Stomach (tissue), 9 donors: ENCODE data around the gene CYP46A1. TPM values are rescaled to one million over a fixed set of nuclear protein-coding genes. Genes with fewer than 3 reads are reported as not detected.

ENCODE experiments used
- DNase-seq, 2 donors: peaks; one replicate each; pipeline versions ENCODE4 v3.0.0 to v3.0.0-alpha.2; 2013 to 2019
- H3K27ac ChIP-seq, 5 donors: fragments of 200-600 bp in 4 of 5; sonication (generic) in 4 of 5; one replicate each; pipeline ENCODE4 v1.5.1; 2013 to 2019; ENCODE audit warnings: mild to moderate bottlenecking in 1 of 5, moderate library complexity in 1 of 5
- H3K27me3 ChIP-seq, 3 donors: fragments of 200-600 bp; sonication (generic); one replicate each; pipeline ENCODE4 v1.5.1; 2017 to 2019; ENCODE audit warnings: mixed run types in 1 of 3
- H3K36me3 ChIP-seq, 4 donors: fragments of 200-600 bp; sonication (generic); 1 replicate in 3 of 4; 2 replicates in 1 of 4; pipeline ENCODE4 v1.5.1; 2016 to 2019
- H3K4me1 ChIP-seq, 4 donors: fragments of 200-600 bp; sonication (generic); one replicate each; pipeline ENCODE4 v1.5.1; 2016 to 2019
- H3K4me3 ChIP-seq, 4 donors: fragments of 200-600 bp; sonication (generic) in 3 of 4; one replicate each; pipeline ENCODE4 v1.5.1; 2016 to 2019; ENCODE audit warnings: mild to moderate bottlenecking in 1 of 4
- H3K9me3 ChIP-seq, 4 donors: fragments of 200-600 bp; sonication (generic); one replicate each; pipeline ENCODE4 v1.5.1; 2016 to 2019
- CTCF ChIP-seq, 7 experiments: fragments of 450-650 bp in 4 of 7; fragments of 200-600 bp in 3 of 7; sonication (generic) in 3 of 7; IDR thresholded peaks; one replicate each; pipeline ENCODE4 v1.5.1; 2016 to 2019; ENCODE audit warnings: antibody characterized with exemption in 7 of 7, control low read depth in 2 of 7, mild to moderate bottlenecking in 1 of 7
- EP300 ChIP-seq: sonication (generic); formaldehyde crosslinking; IDR thresholded peaks from one replicate; pipeline ENCODE4 v1.6.1; 2017; ENCODE audit warnings: antibody characterized with exemption
- POLR2A ChIP-seq, 4 donors: fragments of 450-650 bp; IDR thresholded peaks; one replicate each; pipeline ENCODE4 v1.6.1; 2016; ENCODE audit warnings: antibody characterized with exemption in 4 of 4, control low read depth in 2 of 4, mild to moderate bottlenecking in 1 of 4, moderate library complexity in 1 of 4
- POLR2AphosphoS5 ChIP-seq, 3 donors: sonication (generic); formaldehyde crosslinking; IDR thresholded peaks; one replicate each; pipeline ENCODE4 v1.6.1; 2016; ENCODE audit warnings: antibody characterized with exemption in 3 of 3
- WGBS, 5 donors: extraction: QIAGEN DNeasy Blood & Tissue Kit in 3 of 5; methylation state at CpG; one replicate each; pipeline versions ENCODE4 v1.1.5 to v1.1.7; 2013 to 2018; 5-methylcytosine and 5-hydroxymethylcytosine counted together
- intact Hi-C: fragments of 100-400 bp; cut with DNase I; formaldehyde crosslinking; loops from one replicate; pipeline ENCODE4 v1.15.1; 2023; ENCODE audit warnings: low total_unique reads
- polyA plus RNA-seq, 3 donors: library from polyadenylated mRNA; stranded (reverse); fragments of 200-250 nt; gene quantifications; one replicate each; pipeline ENCODE4 v1.2.3, GENCODE V29; 2013
- total RNA-seq, 5 donors: library from RNA; depleted of rRNA; stranded (reverse); fragments of >200 nt; gene quantifications; one replicate each; pipeline versions ENCODE4 v1.1.0 to v1.2.3, GENCODE V29; 2014 to 2016
- donor health status: healthy with polysubstance abuse.
- donor health status: Bipolar disorder and iron deficiency.
- donor health status: healthy.

CYP46A1 gene
- total and polyA plus RNA-seq, 8 donors: 0.15 to 2.9 (median 0.92) TPM; not detected in 2

- intact Hi-C loops: no loop called here
- Histone ChIP-seq H3K9me3 (no peaks in the 10 kb centered on the region), H3K27me3 (peaks cover 0 to 8% (median 0%) of the 10 kb centered on the region in 3 donors), H3K4me3 (no peak overlapping the region), H3K36me3 (no peaks in the 10 kb centered on the region), H3K4me1 (peaks cover 20 to 76% (median 42%) of the 10 kb centered on the region in 4 donors), H3K27ac (peak overlapping the region in 4 of 5 donors; percentile 1 to 83 (median 50))
- TF ChIP-seq EP300 (no peak), CTCF (IDR thresholded peaks at IDR 0.05) (no peak), POLR2A (IDR thresholded peaks at IDR 0.05) (no peak), POLR2AphosphoS5 (IDR thresholded peaks at IDR 0.05) (no peak)
- WGBS, 5 donors: 65 to 78% (median 76%) methylated on average over 9 to 10 of the region's 10 CpGs
- DNase-seq: no peak
Measured at GRCh38 chr14:99740411-99740810, 56.3 kb downstream of the CYP46A1 start.

GRCh38 chr14:99741227-99741976, 57.3 kb downstream of the CYP46A1 start:
- H3K9me3 ChIP-seq: no peaks in the 10 kb centered on the region
- WGBS, 5 donors: 87 to 93% (median 90%) methylated on average over 10 to 14 of the region's 14 CpGs
- H3K36me3 ChIP-seq: no peaks in the 10 kb centered on the region
- no peak for TF ChIP-seq POLR2A (IDR thresholded peaks at IDR 0.05)
- no peak for TF ChIP-seq CTCF (IDR thresholded peaks at IDR 0.05)
- TF ChIP-seq EP300: no peak
- TF ChIP-seq POLR2AphosphoS5 (IDR thresholded peaks at IDR 0.05): no peak
- H3K4me1 ChIP-seq: peaks cover 28 to 86% (median 52%) of the 10 kb centered on the region in 4 donors
- H3K4me3 ChIP-seq: no peak overlapping the region
- peak overlapping the region in 3 of 5 donors; percentile 42 to 83 (median 57) for H3K27ac ChIP-seq
- peaks cover 0 to 8% (median 0%) of the 10 kb centered on the region in 3 donors for H3K27me3 ChIP-seq
- no peak for DNase-seq
- intact Hi-C loops: no loop called here

GRCh38 chr14:99742074-99742473, 58.0 kb downstream of the CYP46A1 start:
- H3K27ac ChIP-seq: peak overlapping the region in 3 of 5 donors; percentile 24 to 83 (median 57)
- intact Hi-C loops: no loop called here
- DNase-seq: no peak
- TF ChIP-seq POLR2A (IDR thresholded peaks at IDR 0.05): no peak
- TF ChIP-seq POLR2AphosphoS5 (IDR thresholded peaks at IDR 0.05): no peak
- TF ChIP-seq EP300: no peak
- no peak for TF ChIP-seq CTCF (IDR thresholded peaks at IDR 0.05)
- peaks cover 0 to 8% (median 0%) of the 10 kb centered on the region in 3 donors for H3K27me3 ChIP-seq
- no peaks in the 10 kb centered on the region for H3K36me3 ChIP-seq
- 57 to 87% (median 84%) methylated on average over 1 to 3 of the region's 3 CpGs for WGBS, 5 donors
- H3K9me3 ChIP-seq: no peaks in the 10 kb centered on the region
- H3K4me1 ChIP-seq: peaks cover 29 to 87% (median 53%) of the 10 kb centered on the region in 4 donors
- H3K4me3 ChIP-seq: no peak overlapping the region

- H3K4me3 ChIP-seq: no peak overlapping the region
- no peaks in the 10 kb centered on the region for H3K9me3 ChIP-seq
- DNase-seq: no peak
- WGBS, 5 donors: 90 to 94% (median 91%) methylated on average over 23 to 25 of the region's 25 CpGs
- H3K27me3 ChIP-seq: peaks cover 0 to 1% (median 0%) of the 10 kb centered on the region in 3 donors
- no peak for TF ChIP-seq CTCF (IDR thresholded peaks at IDR 0.05)
- TF ChIP-seq EP300: no peak
- intact Hi-C loops: no loop called here
- peak overlapping the region in 3 of 5 donors; percentile 35 to 86 (median 57) for H3K27ac ChIP-seq
- H3K4me1 ChIP-seq: peaks cover 31 to 85% (median 51%) of the 10 kb centered on the region in 4 donors
- H3K36me3 ChIP-seq: no peaks in the 10 kb centered on the region
Measured at GRCh38 chr14:99742509-99743487, 58.7 kb downstream of the CYP46A1 start.
